ENCODE data around the gene GSAP.

The GSAP gene

DNA sequence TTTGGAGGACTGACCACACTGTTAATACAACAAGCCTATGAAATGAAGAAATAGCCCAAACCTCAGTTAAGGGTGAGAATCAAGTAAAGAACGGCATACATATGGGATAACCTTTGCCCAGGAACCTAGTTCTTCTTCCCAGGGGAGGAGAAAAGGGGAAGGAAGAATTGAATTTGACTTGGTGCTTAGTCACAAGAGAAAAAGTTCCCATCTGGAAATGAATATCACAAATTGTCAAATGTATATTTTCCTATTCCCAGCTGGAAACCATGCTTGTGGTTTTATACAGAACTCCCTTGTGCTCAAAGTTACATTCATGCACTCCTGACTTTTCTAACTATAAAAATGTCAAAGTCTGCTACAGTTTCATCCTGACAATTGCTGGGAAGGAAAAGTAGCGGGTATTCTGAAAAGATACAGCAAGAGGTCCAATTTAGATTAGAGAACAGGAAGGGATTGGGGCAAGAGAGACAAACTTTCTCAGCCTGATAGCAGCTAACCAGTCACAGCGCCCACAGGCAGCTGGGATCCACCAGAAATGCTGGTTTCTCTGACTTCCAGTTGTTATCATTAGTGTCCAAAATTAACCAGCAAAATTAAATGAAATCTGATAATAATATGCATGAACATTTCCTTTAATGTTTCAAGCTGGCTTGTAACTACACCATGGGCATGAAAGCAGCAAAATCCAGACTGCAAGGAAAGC is 18.6 kb upstream of the GSAP start:
- no peak for DNase-seq

DNA sequence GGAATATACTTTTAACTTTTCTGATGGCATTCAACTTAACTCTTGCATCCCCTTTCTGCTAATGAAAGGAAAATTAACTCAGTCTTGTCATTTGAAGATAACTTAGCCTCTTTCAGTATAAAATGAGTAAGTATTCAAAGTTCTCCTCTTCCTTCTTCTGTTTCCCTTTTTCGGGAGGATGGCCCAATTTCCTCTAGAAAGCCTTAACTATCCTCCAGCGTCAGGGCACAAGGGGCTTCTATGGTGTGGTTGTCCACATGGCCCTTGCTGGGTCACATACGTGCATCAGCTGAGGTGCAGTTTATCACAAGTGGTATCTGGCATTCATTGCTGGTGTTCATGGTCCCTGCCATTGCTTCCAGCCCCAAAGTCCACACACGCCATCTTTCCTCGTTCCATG is 17.8 kb upstream of the GSAP start:
- DNase-seq = no peak

DNA sequence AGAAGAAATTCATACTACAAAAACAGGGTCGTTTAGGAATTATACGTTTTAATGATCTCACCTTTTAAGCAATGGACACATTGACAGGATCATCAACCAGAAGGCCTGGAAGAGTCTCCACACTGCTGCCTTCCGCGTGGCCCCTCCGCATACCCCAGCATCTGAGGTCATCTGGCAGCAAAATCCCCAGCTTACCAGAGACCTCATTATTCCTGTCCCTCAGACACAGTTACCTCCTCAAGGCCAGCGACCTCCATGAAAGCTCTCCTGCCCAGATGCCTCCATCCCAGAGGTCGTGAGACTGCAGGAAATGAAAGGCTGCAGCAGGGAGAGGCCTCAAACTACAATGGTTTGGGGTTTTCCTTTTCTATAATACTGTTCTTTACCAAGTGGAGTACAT is 14.8 kb upstream of the GSAP start:
- no peak for DNase-seq

DNA sequence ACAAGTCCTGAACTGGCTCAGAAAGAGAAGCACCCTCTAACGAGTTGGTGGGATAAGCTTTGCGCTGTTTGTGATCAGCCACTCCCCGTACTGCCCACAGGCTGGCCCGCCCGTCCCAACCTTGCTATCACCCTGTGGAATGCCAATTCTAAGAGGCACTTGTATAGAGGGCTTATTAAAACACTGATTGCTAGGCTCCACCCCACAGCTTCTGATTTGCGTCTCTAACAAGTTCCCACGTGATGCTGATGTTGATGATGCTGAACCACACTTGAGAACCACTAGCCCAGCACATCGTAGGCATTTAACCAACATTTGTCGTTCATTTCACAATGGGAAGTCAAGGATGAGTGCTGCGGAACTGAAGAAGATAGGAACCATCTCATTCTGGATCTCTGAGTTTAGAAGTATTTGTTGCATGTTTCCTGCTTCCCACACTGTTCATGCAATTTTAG is 12.7 kb upstream of the GSAP start:
- peak; percentile 32 for DNase-seq

DNA sequence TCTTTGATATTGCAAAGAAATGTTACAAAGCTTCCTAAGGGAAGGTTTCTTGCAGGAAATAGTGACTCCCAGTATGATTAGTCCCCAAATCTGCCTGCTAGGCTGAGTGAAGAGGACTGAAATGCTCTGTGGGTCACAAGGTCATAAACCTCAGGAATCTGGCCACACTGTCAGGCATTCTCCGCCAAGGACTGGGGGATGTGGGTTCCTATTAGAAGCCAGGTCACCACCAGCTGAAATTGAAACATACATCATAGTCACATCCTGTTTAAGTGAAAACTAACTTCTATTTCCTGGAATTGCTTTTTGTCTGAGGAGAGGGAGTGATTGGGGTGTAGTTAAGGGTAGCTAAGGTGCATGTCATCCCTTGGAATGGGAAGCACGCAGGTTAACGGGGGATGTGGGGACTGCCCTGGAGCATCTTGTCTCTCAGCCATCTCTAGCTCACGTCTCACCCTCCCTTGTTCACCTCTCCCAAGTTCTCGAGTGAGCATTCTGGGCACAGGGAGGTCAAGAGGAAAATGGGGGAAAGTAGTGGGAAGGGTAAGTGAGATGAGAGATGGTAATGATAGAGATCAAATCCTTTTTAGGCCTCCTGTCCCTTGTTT is 12.0 kb upstream of the GSAP start:
- peak; percentile 9 for DNase-seq

DNA sequence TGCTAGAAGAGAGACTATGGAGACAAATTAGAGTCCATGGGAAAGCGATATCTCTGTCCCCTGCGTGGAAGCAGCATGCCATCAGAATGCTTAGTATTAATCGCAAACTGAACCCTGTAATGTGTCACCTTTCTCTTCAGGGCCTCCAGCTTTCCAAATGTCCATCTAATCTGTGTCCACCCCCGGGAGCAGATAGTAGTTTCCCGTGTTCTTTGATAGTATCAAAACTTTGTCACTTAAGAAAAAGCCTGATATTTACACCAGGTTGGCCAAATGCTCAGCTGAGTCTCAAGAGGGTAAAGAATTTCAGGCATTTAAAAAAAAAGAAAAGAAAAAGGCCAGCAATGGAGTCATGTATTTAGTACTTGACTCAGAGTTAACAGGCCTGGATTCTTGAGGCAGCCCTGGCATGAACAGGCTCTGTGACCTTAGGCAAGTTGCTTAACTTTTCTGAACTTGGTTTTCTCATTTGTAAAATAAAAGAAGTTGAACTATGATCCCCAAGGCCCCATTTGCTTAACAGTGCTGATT is 10.4 kb upstream of the GSAP start:
- DNase-seq = no peak

DNA sequence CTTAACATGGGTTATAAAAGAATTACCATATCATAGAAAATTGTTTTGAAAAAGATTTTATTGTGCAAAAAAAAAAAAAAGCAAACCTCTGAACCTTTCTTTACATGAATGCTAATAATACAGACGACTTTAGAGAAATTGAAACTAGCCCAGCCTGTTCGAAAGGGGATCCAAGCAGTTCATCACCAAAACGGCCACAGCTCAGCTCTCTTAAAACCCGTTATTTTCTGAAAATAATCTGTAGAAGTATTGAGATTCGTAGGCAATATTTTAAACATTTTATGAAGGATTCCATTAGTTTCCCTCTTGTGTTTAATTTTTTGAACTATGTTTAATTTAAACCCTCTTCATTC is 9.9 kb upstream of the GSAP start:
- no peak for DNase-seq

DNA sequence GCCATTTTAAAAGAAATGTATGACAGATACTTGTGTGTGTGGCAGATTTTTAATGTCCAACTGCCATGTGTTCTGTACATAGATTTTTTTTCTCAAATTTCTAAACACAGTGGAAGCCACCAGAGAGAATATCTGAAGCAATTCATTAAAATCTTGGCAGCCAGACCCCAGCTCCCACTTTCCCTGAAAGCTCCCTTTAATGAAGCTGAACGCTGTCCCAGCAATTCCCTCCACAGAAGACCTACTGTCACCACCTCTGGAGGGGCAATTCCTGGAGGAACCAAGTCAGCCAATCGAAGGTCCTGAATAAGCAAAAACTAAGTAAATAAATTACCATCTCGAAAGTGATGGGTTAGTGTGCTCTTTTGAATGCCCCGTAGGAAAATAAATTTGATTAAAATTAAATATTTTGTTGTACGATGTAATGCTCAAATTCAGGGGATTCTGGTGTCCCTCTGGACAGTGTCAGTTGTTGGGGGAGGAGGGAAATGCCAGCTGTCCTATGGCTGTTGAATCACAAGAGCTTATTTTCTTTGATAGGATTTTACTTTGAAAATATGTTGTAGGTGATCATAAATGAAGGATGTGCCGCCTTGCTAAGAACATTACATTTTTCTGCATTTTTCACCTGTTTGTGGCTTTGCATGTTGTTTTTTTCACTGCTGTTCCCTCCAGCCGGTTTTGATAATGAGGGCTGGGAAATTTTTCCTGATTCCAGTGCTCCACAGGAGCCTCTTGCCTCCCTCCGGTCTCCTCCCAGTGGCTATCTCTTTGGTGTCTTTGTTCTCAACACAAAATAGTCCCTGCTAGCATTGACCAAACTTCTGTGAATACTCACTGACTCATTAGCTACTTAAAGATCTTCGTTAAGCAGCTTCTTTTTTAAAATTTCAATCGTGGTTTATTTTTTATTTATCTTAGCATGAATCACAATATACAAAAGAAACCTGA is 9.2 kb upstream of the GSAP start:
- no peak for DNase-seq

DNA sequence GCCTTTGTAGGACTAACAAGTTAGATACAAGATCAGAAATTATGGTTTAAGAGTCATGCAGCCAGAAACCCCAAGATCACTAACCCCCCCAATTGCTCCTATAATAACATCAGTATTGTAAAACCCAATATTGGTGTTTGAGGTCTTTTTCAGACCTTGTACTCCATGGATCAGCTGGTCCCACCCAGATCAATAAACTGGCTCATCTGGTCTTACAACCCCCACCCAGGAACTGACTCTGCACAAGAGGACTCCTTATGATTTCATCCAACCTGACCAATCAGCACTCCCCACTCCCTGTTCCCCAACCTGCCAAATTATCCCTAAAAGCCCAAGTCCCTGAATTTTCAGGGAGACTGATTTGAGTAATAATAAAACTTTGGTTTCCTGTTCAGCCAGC is 6.4 kb upstream of the GSAP start:
- no peak for DNase-seq

DNA sequence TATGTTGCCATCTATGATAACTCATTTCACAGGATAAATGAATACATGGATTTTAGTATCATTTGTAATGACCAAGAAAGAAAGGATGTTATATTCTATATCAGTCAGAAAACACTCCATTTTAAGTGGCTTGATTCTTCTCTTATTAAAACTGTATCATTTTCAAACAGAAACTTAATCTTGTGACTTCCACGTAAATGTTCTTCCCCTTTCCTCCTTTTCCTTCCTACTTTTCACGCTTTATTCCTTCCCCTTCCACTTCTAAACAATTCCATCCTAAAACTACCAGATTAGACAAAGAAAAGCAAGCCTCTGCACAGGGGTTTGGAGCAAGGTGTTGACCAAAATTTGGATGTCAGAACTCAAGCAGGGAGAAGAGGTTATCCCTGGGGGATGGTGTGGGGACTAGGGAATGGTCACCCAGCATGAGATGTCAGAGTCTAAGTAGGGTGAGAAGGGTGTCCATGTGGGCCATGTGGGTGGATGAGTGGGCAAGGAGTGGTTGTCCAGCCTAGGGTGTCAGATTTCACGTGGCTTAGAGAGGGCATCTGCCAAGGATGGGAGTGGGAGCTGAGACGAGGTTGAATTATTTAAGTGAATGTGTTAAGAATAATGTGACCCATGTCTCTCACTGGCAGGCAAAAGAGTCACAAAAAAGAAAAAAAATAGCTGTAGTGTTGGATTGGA is 5.0 kb upstream of the GSAP start:
- DNase-seq = no peak

DNA sequence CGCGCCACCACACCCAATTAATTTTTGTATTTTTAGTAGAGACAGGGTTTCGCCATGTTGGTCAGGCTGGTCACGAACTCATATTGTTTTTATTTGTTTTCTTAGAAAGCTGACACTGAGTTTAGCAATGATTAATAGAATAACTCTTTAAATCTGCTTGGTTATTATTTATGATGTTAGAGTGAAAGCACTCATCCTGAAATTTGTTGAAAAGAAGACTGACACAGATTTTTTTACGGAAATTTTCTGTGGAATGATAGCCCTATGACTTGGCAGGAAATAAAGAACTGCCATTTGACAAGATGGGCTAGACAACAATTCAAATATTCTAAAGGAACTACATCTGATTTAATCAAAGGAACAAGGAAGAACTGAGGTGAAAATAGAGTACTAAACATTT is 4.3 kb upstream of the GSAP start:
- DNase-seq = no peak

DNA sequence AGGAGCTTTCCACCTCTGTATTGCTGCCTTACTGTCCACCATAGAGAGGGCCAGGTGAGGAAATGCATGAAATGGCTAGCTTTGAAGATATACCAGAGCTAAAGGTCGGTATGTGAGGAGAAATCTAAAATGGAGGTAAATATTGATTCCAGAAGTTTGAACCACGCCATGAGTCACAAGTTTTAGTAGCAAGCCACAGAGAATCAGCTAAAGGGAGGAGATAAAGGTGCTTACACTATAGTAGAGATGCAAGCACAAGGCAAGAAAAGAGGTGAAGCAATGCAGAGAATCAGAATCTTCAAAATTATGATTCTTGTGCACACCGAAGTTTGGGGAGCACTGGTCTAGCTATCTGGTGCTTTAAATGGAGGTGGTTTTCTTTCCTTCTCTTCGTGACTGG is 3.0 kb upstream of the GSAP start:
- DNase-seq = no peak

DNA sequence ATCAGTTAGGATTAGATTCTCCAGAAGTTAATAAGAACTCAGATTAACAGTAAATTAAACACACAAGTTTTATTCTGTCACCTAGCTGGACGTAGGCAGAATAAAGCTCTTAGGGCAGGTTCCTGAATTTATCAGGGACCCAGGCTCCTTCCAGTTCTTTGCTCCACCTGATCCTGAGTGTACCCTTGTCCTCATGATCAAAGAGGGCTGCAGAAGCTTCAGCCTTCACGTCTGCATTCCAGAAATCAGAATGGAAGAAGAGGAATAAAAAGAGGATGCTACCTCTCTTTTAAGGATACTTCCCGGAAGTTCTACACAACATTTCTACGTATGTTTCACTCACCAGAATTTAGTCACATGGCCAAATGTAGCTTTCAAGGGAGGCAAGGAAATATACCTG is 1.7 kb upstream of the GSAP start:
- DNase-seq = no peak

DNA sequence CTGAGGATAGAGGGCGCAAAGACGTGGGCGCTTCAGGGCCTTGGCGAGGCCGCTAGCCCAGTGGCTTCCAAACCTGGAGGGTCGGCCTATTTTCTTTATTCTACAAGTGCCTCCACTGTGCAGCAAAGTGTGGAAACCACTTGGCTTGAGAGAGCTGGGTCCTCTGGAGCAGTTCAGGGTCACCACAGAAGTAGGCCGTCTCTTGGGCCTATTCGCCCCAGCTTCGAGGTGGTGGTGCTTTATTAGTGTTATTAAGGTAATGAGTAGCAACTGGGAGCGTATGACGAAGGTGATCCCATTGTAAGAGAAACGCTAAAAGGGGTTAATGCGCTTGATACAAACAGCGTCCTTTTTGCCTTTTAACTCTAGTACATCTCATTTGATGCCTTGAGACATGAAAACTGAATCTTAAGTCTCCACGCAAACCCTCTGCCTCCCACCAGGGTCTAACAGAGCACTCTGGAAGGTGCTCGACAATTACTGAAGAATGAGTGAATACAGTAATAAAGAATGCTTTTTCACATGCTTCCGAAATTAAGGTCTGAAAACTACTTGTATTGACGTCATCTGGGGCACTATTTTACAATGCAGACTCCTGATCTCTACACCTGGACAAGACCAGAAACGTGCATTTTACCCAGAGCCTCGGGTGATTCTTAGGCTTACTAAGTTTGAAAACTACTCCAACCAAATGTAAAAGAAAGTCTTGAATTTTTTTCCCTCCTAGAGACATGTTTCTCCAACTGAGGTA is 647 bp upstream of the GSAP start:
- DNase-seq = no peak

DNA sequence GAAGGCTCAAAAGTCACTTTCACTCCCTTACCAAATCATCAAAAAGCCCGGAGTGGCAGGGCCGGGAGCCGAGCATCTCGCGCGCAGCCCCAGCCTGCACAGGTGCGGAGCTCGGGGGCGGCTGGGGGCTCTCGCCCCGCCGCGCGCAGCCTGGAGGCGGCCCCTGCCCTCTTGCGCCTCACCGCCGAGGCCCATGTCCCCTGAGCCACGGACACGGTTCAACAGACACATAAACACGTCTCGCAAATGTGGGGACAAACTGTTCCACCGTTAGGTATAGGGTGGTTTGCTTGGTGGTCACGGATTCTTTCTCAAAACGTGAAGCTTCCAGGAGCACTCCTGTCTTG is 700 bp downstream of the GSAP start:
- DNase-seq = no peak

DNA sequence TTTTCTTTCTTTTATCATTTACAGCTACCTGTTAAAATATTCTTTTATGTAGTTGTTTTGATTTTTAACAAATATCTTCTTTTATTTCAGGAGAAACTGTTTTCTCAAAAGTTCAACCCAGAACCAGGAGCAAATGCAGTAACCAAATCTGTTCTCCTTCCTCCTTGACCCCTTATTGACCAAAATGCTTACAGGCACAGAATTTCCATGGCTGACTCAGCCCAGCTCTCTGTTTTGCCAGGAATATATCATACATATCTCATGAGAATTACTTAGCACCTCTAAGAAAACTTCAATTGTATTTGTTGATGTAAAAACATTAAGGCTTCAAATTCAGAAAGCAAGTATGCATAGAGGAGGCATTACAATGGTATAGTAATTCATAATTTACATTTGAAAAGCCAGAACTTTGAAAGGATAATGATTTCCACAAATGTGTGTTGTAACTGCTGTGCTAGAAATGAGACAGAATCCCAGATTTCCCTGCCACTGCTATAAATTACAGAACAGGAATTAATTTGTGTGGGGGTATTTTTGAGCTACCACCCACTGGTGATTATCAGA is 2.2 kb downstream of the GSAP start:
- no peak for DNase-seq

DNA sequence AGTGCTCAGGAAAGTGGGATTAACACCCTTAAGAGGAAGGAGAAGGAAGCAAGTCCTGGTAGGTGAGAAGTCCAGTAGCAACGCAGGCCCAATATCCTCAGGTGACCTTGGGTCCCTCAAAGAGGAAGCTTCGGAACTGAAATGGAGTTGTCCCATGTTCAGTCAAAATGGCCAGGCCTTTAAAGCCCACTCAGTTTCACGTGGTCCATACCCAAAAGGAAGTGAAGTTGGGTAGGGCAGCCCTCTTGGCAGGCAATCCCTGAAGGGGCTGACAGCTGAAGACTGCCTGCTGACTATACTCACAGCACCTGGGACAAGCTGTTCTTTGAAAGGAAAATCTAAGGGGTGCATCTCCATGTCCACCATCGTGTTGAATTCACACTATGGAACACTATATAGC is 3.0 kb downstream of the GSAP start:
- DNase-seq = no peak

DNA sequence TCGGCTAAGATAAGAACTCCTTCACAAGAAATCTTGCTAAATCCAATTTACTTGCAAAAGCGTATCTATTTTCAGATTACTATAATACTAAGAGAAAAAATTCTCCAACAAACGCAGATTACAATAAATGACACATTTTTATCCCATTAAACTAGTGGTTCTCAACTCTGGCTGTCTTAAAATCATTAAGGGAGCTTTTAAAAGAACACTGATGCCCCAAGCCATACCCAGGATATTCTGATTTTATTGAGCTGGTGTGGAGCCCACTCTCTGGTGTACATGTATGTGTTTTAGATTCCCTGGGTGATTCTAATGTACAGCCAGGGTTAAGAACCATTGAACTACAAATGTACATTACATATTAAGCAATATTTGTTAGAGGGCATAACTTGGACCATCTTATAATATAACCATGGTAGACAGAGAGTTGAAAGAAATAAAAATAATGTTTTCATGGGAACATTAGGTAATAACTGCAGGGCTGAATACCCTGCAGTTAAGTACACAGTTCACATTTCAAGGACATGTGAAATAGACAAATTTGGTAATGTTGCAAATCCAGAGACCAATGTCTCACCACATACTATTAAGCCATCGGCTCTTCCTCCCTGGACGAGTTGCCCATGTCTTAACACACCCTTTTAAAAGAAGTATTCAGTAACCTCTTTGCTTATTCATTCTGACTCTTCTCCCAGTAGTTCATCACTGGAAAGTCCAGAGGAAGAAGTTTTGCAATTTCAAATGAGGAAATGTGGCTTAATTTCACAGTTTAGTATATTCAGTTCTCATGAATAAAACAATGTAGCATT is 6.2 kb downstream of the GSAP start:
- DNase-seq = peak; percentile 21

DNA sequence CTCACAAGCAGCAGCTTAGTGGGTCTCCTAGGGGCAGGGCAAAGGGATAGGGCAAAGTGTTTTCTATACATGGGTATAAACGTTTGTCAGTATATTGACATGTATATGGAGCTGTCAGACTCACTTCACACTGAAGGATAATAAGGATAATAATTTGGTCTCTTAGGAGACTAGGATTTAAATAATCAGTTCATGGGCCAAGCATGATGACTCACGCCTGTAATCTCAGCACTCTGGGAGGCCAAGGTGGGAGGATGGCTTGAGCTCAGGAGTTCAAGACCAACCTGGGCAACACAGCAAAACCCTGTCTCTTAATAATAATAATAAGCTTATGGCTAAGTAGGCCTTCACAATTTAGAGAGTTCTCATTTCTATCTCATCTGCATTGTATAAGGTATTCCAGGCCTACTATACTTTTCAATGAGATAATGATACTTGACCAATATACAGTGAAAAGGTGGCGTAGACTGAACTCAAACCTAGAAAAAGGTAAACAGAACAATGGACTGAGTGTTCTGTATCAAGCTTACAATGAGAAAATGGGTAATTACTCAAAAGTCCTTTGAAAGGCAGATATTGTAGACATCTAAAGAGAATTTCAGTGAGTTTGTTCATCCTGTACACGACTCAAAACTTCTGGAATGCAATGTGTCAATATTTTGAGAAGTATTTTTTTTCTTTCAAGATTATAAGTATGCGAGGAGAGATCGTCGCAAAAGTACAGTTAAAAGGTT is 7.0 kb downstream of the GSAP start:
- DNase-seq = no peak

DNA sequence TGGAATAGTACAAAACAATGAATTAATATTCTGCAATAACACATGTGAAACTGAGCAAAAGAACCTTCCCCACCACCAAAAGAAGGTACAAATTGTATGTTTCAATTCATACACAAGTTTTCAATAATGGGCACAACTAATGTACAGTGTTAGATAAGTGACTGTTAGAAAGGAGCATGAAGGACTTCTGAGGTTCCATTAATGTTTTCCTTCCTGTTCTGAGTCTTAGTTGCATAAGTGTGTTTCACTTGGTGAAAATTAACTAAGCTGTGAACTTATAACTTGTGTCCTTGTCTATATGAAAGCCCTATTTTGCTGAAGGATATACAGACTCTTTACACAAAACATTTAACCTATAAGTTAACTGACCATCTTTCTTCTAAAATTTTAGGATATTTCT is 8.2 kb downstream of the GSAP start:
- no peak for DNase-seq

DNA sequence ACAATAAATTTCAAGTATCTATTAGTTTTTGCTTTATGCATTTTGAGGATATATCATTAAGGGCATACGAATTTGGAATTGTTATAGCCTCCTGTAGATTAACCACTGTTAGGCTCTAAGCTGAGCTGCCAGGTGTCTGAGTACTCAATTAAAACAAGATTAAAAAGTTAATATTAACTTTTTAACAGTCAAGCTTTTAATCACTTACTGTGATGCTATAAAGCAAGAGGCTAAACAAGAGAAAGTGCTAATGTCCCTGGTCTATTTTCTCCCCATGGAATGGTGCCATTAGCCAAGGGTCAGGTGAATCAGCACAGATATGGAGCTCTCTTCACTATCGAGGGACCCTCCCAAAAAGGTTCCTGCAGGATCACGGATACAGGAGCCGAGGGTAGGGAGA is 9.7 kb downstream of the GSAP start:
- no peak for DNase-seq
